ENCODE data around the gene MT1HL1. TPM values are rescaled to one million over a fixed set of nuclear protein-coding genes. Genes with fewer than 3 reads are reported as not detected.

MT1HL1 gene
- total and polyA plus RNA-seq, 2 experiments from 2014 or later, result not detected

- in situ Hi-C loops (cut with MboI), result no loop called here
- no peak overlapping the region for H3K4me3 ChIP-seq
- H2AFZ ChIP-seq, result no peak overlapping the region
- H3K9me3 ChIP-seq (ENCODE audit: low read depth), result no peaks in the 10 kb centered on the region
- no peak for TF ChIP-seq EZH2phosphoT487 (IDR thresholded peaks at IDR 0.05; ENCODE audit: insufficient read depth, low read depth)
- no peak for TF ChIP-seq EZH2 (IDR thresholded peaks at IDR 0.05; ENCODE audit: insufficient read depth, poor library complexity, severe bottlenecking)
- H4K20me1 ChIP-seq (ENCODE audit: insufficient read depth), result no peaks in the 10 kb centered on the region
- H3K4me1 ChIP-seq (ENCODE audit: insufficient read depth), result no peaks in the 10 kb centered on the region
- H3K4me2 ChIP-seq (ENCODE audit: unreplicated experiment), result no peak overlapping the region
- H3K79me2 ChIP-seq (ENCODE audit: insufficient read depth), result no peaks in the 10 kb centered on the region
- H3K27ac ChIP-seq, result no peak overlapping the region
- no peaks in the 10 kb centered on the region for H3F3A ChIP-seq (ENCODE audit: insufficient read depth)
- H3K9me2 ChIP-seq (ENCODE audit: insufficient read depth), result no peaks in the 10 kb centered on the region
- H3K27me3 ChIP-seq (replicated peaks; ENCODE audit: insufficient read depth), result no peaks in the 10 kb centered on the region
- H3K36me3 ChIP-seq (ENCODE audit: low read depth), result no peaks in the 10 kb centered on the region
- WGBS, 2 experiments (ENCODE audit: low coverage in 1 of 2, low lambda C conversion rate in 2 of 2, missing lambda C conversion rate in 2 of 2), result 35 to 41% methylated on average over 9 of the region's 9 CpGs
- DNase-seq, result no peak
- no peak overlapping the region for H3K9ac ChIP-seq
These were observed 25.8 kb upstream of the MT1HL1 start for GRCh38 chr1:237029850-237030535.

- no peak for DNase-seq
- Histone ChIP-seq H3K9me2 (ENCODE audit: insufficient read depth) (no peaks in the 10 kb centered on the region), H3K79me2 (ENCODE audit: insufficient read depth) (no peaks in the 10 kb centered on the region), H3F3A (ENCODE audit: insufficient read depth) (no peaks in the 10 kb centered on the region), H4K20me1 (ENCODE audit: insufficient read depth) (no peaks in the 10 kb centered on the region), H3K9me3 (ENCODE audit: low read depth) (no peaks in the 10 kb centered on the region), H3K36me3 (ENCODE audit: low read depth) (no peaks in the 10 kb centered on the region), H3K4me1 (ENCODE audit: insufficient read depth) (no peaks in the 10 kb centered on the region), H2AFZ (no peak overlapping the region), H3K4me3 (no peak overlapping the region), H3K9ac (no peak overlapping the region), H3K4me2 (ENCODE audit: unreplicated experiment) (no peak overlapping the region), H3K27me3 (replicated peaks; ENCODE audit: insufficient read depth) (no peaks in the 10 kb centered on the region), H3K27ac (no peak overlapping the region)
- in situ Hi-C loops (cut with MboI), result no loop called here
- TF ChIP-seq EZH2 (IDR thresholded peaks at IDR 0.05; ENCODE audit: insufficient read depth, poor library complexity, severe bottlenecking) (no peak), EZH2phosphoT487 (IDR thresholded peaks at IDR 0.05; ENCODE audit: insufficient read depth, low read depth) (no peak)
- 32 to 34% methylated on average over 3 of the region's 3 CpGs for WGBS, 2 experiments (ENCODE audit: low coverage in 1 of 2, low lambda C conversion rate in 2 of 2, missing lambda C conversion rate in 2 of 2)
These were observed 25.0 kb upstream of the MT1HL1 start for GRCh38 chr1:237029240-237029639.

GRCh38 chr1:237025358-237026074 lies 21.3 kb upstream of the MT1HL1 start:
- H4K20me1 ChIP-seq (ENCODE audit: insufficient read depth), result no peaks in the 10 kb centered on the region
- 60 to 70% methylated on average over 8 of the region's 10 CpGs for WGBS, 2 experiments (ENCODE audit: low coverage in 1 of 2, low lambda C conversion rate in 2 of 2, missing lambda C conversion rate in 2 of 2)
- H3K4me3 ChIP-seq, result no peak overlapping the region
- H2AFZ ChIP-seq, result no peak overlapping the region
- no peaks in the 10 kb centered on the region for H3K9me2 ChIP-seq (ENCODE audit: insufficient read depth)
- in situ Hi-C loops (cut with MboI), result no loop called here
- no peaks in the 10 kb centered on the region for H3F3A ChIP-seq (ENCODE audit: insufficient read depth)
- H3K27me3 ChIP-seq (replicated peaks; ENCODE audit: insufficient read depth), result no peaks in the 10 kb centered on the region
- H3K79me2 ChIP-seq (ENCODE audit: insufficient read depth), result no peaks in the 10 kb centered on the region
- no peak overlapping the region for H3K4me2 ChIP-seq (ENCODE audit: unreplicated experiment)
- no peaks in the 10 kb centered on the region for H3K36me3 ChIP-seq (ENCODE audit: low read depth)
- H3K27ac ChIP-seq, result no peak overlapping the region
- TF ChIP-seq EZH2 (IDR thresholded peaks at IDR 0.05; ENCODE audit: insufficient read depth, poor library complexity, severe bottlenecking) (no peak), EZH2phosphoT487 (IDR thresholded peaks at IDR 0.05; ENCODE audit: insufficient read depth, low read depth) (no peak)
- no peak for DNase-seq
- H3K9me3 ChIP-seq (ENCODE audit: low read depth), result no peaks in the 10 kb centered on the region
- no peaks in the 10 kb centered on the region for H3K4me1 ChIP-seq (ENCODE audit: insufficient read depth)
- H3K9ac ChIP-seq, result no peak overlapping the region

GRCh38 chr1:237018896-237019295 lies 14.7 kb upstream of the MT1HL1 start:
- no peaks in the 10 kb centered on the region for H3K36me3 ChIP-seq (ENCODE audit: low read depth)
- H3K27ac ChIP-seq, result no peak overlapping the region
- no peak for TF ChIP-seq EZH2 (IDR thresholded peaks at IDR 0.05; ENCODE audit: insufficient read depth, poor library complexity, severe bottlenecking)
- no peak for TF ChIP-seq EZH2phosphoT487 (IDR thresholded peaks at IDR 0.05; ENCODE audit: insufficient read depth, low read depth)
- H3K4me2 ChIP-seq (ENCODE audit: unreplicated experiment), result no peak overlapping the region
- H3F3A ChIP-seq (ENCODE audit: insufficient read depth), result no peaks in the 10 kb centered on the region
- no peaks in the 10 kb centered on the region for H4K20me1 ChIP-seq (ENCODE audit: insufficient read depth)
- in situ Hi-C loops (cut with MboI), result no loop called here
- H3K79me2 ChIP-seq (ENCODE audit: insufficient read depth), result no peaks in the 10 kb centered on the region
- no peak for DNase-seq
- H3K4me1 ChIP-seq (ENCODE audit: insufficient read depth), result no peaks in the 10 kb centered on the region
- H2AFZ ChIP-seq, result no peak overlapping the region
- no peak overlapping the region for H3K4me3 ChIP-seq
- H3K9me3 ChIP-seq (ENCODE audit: low read depth), result no peaks in the 10 kb centered on the region
- H3K27me3 ChIP-seq (replicated peaks; ENCODE audit: insufficient read depth), result no peaks in the 10 kb centered on the region
- H3K9ac ChIP-seq, result no peak overlapping the region
- no peaks in the 10 kb centered on the region for H3K9me2 ChIP-seq (ENCODE audit: insufficient read depth)

Data from GM23248 (cell line).